CD4-positive, alpha-beta T cell treated with Interleukin-12 subunit alpha and Interleukin-12 subunit beta, for 1 hour (primary cell): ENCODE results near the gene TMEM53.

Experiments
- DNase-seq: peaks from one replicate; pipeline ENCODE4 v3.0.0-alpha.2; 2020

Gene TMEM53

DNA sequence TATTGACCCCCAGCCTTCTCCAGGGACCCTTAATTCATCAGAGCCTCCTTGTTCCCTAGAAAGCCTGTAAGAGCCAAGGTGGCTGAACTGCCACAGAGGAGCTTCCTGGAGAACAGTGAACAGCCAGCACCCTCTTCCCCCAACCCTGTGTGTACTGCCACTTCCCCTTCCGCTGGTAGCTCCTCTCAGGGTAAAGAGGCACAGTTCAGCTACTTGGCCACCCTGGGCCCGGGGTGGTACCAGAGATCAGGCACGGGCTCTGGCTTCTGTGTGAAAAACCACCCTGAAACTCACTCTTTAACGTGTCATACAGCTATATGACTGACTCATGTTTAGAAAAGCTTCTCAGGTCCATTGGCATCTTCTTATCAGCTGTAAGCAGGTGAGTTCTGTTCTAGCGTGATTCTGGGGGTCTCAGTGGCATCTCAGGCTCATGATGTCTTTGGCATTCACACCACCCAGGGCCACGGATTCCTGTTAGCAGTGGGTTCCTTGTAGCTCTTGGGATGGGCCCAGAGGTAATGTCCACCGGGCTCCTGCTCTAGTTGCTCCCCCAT lies 22.6 kb upstream of the TMEM53 start:
- peak; percentile 32 for DNase-seq

DNA sequence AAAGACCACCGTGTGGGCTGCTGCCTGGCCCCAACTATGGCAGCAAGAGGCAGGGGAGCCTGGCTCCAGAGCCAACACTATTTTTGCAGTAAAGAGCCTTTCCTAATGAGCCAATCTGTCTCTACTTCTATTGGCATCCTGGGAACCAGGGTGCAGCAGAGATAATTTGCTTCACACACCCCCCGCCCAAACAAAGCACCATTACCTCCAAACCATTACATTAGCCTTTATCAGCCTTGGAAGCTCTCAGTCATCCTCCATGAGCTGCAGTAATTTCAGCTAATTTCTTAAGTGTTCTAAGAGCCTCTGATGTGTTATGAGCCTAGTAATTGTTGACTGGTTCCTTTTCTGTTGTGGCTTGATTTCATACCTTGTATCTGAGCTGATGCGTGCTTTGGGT lies 21.8 kb upstream of the TMEM53 start:
- DNase-seq: no peak

DNA sequence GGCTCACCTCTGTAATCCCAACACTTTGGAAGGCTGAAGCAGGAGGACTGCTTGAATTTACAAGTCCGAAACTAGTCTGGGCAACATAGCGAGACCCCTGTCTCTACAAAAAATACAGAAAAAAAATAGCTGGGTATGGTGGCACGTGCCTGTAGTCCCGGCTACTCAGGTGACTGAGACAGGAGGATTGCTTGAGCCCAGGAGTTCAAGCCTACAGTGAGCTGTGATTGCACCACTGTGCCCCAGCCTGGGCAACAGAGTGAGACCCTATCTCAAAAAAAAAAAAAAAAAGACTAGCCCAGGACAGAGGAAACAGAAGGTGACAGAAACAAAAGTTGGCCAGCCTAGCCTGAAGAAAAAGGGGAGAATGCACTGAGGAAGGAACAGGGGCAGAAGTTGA lies 21.4 kb upstream of the TMEM53 start:
- no peak for DNase-seq

DNA sequence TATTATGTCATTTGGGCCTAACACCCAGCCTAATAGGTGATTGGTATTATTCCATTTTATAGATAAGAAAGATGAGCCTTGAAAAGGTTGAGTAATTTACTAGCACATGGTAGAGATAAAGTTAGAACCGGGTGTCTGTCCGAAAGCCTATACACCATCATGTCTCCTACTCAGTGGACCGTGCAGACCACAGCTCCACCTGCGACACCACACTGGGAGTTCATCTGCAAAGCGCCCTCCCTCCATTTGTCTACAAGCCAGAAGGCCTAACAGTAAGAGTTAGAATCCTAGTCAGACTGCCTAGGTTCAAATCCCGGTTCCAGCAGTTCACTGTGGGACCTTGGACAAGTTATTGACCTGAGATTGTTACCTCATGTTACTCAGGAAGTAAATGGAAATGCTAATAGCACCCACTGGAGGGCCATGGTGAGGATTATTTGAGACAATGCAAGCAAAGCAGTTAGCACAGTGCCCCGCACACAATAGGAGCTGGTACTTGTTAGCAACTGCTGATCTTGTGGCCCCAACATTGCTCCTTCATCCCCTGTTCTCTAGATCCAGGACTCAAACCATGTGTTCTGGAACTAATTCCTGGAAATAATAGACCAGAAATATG lies 20.7 kb upstream of the TMEM53 start:
- no peak for DNase-seq

DNA sequence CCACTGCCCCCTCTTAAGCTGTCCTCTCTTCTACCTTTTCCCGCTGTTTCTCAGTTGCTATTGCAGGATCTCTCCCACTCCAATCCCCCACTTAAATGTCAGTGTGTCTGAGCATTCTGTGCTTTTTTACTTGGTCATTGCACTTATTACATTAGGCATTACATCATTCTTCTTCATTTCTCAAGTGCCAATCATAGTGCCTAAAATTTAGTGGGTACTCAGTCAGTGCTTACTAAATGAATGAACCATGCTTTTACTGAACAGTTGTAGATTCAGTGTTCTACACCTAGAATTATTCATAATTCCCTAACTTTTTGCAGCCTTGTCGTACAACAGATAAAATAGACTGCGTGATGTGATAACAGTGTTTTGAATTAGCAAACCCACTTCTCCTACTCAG lies 19.6 kb upstream of the TMEM53 start:
- DNase-seq: no peak

DNA sequence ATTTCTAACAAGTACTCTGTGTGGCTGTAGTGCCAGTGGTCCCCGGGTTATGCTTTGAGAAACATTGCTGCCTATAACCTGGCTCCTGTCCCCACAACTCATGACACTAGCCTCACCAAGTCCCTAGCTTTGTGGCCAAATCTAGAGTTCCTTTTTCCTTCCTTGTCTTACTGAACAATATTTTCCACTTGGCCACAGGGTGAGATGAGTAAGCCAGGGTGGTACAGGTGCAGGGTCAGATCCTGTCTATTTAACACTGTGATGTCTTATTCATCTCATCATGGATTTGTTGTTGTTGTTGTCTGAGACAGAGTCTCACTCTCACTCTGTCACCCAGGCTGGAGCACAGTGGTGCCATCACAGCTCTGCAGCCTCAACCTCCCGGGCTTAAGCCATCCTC lies 18.9 kb upstream of the TMEM53 start:
- DNase-seq: no peak

DNA sequence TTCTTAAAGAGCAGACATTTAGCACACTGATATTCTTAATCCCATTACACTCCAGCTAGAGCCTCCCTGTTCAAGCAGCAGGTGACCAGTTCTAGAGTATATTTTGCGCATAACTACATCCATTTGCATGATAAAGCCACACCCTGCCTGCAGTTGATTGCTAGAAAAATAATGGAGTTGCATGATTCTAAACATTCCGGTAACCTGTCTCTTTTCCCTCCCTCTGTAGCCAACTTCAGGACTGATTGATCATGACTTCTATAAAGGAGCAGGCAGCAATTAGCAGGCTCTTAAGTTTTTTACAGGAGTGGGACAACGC lies 15.1 kb upstream of the TMEM53 start:
- DNase-seq: no peak

DNA sequence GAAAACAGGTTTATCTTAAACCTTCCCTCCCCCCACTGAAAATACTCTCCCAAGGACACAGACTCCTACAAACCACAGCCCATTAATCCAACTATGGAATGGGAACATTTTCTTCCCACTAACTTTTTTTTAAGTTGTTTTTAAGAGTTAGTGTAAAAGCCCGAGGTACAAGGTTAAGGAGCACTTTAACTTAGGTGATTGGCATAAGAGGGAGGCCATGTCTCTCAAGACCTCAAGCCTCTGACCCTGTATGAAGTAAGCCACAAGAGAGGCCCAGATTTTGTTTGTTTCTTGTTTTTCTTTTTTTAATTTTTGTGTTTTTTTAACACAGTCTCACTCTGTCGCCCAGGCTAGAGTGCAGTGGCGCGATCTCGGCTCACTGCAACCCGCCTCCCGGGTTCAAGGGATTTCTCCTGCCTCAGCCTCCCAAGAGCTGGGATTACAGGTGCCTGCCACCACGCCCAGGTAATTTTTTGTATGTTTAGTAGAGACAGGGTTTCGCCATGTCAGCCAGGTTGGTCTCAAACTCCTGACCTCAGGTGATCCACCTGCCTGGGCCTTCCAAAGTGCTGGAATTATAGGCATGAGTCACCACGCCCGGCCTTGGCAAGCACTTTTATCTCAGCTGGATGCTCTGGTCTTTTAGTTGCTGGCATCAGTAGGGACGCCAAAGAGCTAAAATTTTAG lies 14.6 kb upstream of the TMEM53 start:
- DNase-seq: no peak

DNA sequence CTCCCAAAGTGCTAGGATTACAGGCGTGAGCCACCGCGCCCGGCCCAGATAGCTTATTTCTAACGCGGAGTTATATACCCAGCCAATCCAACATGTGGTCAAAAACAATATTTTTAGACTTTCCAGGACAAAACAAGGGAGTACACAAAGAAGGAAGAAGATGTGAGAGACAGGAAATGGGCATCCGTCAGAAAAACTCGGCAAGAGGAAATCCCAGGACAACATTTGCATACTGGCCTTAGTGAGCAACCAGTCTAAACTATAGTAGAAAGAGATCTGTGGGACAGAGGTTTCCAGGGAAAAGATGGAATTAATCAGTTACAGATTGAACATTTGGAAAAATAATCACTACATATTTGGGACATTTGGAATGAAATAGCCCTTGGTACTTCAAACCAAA lies 11.6 kb upstream of the TMEM53 start:
- no peak for DNase-seq

DNA sequence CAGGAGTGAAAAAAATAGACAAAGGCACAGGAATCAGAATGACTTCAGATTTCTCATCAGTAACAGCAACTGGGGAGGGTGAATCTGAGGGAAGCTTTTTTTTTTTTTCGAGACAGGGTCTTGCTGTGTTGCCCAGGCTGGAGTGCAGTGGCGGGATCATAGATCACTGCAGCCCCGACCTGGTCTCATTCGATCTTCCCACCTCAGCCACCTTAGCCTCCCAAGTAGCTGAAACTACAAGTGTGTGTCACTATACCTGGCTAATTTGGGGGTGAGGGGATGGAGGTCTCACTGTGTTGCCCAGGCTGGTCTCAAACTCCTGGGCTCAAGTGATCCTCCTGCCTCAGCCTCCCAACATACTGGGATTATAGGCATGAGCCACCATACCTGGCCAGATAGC lies 10.9 kb upstream of the TMEM53 start:
- no peak for DNase-seq

DNA sequence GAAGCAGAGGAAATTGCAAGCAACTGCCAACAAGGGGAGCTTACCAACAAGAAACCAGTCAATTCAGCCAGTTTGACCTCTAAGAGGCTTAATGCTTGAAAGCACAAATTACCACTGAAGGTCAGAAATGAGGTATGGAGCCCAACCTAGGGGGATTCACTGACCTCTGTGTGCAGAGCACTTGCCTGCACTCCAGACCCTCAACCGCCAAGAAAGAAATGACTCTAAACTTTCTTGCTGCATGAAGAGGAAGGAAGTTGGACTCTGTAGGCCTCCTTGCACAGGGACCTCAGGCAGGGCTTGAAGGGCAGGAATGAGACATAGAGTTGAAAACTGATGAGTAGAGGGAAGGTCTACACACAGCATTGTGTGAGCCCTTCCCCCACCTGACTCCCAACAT lies 10.2 kb upstream of the TMEM53 start:
- DNase-seq: no peak

DNA sequence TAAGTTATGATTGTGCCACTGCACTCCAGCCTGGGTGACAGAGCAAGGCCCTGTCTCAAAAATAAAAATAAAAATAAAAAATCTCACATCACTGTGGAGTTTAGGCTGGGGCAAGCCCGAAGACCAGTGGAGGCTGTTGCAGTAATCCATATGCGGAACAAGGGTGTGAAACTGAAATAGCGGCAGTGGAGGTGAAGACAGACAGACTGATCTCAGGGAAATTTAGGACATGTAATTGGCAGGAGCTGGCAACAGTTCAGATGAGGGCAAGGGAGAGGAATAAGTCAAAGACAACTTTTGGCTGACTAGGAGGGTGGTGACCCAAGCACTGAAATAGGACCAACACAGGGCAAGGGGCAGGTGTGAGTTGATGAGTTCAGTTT lies 8.6 kb upstream of the TMEM53 start:
- no peak for DNase-seq

DNA sequence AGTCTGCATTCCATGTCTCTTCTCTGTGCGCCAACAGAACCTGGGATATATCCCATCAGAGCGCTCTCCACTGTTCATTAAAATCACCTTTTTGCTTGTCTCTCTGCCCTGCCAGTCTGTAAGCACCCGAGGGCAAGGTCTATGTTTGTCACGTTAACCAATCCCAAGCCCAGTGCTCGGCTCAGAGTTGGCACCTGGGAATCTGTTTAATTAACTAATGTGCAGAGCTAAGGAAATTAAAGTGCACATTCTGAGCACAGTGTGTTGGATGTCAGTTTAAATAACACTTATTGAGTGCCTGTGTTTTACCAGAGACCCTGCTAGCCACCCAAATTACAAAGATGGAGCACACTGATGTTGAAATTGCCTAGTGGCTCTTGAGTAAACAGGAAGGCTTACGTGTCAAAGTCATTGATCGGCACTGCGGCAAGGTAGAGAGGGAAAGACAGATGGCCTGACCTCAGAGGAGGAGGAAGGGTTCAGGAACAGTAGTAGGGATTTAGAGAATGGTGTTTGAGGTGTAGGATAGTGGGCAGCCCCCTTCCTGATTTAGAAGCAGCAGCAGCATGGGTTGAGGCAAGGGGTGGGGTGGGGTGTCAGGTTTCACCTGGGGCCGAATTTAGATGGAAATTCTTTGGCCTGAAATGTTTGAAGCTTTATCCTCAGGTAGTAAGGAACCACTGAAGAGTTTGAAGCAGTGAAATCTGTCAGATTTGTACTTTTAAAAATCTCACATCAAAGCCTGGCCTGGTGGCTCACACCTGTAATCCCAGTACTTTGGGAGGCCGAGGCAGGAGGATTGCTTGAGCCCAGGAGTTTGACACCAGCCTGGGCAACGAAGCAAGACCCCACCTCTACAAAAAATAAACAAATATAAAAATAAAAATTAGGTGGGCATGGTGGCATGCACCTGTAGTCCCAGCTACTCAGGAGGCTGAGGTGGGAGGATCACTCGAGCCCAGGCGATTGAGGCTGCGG lies 7.9 kb upstream of the TMEM53 start:
- no peak for DNase-seq

DNA sequence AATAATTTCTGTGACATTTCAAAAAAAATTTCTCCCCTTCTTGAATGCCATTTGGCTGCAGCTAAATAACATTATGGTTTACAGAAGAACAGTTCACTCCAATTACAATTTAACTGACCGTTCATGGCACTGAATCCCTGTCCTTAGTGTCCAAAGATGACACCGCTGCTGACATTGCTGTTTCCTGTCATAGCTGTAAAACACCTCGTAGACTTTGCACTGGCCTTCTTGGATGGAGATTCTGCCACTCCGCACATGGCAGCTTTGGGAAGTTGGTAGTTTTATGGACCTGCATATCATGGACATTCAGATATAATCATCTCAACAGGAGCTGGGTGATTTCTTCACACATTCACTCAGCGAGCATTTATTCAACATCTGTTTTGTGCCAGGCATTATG lies 5.2 kb upstream of the TMEM53 start:
- no peak for DNase-seq

DNA sequence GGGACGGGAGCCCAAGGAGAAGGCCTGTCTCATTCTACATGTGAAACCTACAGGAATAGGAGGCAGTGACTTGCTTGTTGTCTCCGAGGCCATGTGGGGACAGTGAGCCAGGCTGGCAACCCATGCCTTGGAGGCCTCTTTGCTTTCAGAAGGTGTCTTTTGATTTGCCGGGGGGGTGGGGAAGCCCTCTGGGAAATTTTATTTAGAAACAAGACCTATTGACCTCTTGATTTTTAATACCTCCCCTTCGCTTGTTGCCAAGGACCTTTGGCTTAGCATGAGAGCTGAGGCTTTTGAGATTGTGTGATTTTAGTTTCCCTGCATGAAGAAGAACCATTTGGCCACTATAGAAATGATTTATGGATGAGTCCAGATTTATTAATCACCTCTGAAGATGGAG lies 4.3 kb upstream of the TMEM53 start:
- DNase-seq: no peak

DNA sequence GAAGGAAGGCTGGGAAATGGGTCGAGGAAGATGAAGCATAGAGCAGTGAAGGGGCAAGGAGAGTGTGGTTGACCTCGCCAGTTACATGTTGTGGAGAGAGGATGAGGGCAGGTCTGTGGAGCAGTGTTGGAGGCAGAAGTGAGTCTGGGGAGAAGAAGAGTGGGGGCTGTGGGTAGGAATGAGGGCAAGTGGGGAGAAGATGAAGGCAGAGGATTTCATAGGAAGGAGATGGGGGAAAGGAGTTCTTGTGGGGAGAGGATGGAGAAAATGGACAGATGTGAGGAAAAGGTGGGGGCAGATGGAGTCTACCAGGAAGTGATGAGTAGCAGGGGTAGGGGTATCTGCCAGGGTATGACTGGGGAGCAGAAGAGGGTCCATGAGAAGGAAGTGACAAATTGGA lies 3.8 kb upstream of the TMEM53 start:
- DNase-seq: no peak

DNA sequence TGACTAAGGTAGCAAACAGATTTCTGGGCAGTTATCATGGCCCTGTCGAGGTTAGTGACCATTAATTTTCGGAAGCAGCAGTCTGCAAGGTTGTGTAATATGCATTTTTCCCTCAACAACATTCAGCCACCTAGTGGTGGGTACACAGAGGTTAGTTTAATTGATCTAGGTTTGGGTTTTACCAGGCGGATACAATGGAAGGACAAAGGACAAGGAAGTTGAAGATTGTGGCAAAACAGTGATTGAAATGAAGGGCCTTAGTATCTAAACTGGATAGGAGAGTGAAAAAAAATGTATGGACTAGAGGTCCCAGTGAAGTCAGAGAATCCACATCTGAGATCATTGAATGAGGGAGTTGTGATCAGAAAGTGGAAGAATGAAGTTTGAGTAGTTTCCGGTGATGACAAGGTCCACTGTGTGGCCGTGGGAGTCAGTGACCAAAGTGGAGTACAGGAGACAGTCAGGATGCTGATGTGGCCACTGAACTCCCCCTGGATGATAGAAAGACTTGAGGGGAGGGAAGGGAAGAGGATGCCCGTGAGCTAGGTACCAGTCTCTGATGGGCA lies 3.0 kb upstream of the TMEM53 start:
- peak; percentile 41 for DNase-seq

DNA sequence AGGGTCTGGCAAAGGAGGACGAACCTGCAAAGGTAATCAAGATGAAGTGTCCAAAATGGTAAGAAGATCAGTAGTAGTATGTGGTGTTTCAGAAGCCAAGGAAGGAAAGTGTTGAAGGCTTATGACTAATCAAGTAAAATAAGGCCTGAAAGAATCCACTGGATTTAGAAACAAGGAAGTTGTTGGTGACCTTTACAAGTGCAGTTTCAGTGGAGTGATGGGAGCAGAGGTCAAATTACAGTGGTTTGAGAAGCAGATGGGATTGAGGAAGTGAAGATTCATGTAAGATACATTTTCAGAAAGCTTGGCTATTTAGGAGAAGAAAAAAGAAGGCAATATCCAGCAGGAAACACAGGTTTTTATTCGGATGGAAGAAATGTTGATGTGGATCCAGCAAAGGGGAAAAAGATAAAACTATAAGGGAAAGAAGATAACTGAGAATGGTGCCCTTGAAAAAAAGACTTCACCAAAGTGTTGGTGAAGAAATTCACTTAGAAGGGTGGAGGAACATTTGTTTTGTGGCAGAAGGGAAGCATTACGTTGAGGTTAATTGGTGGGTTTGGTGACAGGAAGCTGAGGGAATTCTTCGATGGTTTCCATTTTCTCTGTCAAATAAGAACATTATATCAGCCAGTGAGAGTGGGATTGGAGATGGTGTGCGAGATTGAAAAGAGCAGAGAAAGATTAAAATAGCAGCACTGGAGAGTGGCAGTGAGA lies 2.4 kb upstream of the TMEM53 start:
- no peak for DNase-seq

DNA sequence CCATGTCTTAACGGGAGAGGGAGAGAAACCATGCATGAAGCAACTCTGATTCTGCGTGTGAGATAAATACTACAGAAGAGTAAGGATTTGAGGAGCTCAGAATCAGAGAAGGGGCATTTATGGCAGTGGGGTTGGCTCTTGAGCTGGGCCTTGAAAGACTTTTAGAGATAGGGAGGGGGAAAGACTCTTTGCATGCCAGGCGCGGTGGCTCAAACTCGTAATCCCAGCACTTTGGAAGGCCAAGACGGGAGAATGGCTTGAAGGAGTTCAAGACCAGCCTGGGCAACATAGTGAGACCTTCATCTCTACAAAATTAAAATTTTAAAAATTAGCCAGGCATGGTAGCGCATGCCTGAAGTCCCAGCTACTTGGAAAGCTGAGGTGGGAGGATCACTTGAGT lies 905 bp upstream of the TMEM53 start:
- DNase-seq: no peak

DNA sequence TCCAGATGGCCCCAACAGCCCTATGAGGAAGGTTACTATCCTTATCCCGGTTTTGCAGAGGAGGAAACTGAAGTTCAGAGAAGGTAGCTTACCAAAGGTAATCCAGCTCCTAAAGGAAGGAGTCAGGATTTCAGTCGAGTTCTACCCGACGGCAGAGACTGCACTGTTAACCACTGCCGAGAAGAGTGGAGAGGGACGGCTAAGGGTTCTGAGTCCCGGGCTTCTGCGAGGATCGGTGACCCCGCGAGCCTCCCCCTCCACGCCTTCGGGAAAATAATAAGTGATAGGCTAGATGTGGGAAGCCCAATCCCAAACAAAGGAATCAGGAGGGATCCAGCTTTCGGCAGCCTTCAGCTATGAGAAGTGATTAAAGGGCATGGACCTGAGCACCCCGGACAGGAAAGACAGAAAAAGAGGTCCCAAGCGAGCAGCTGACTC lies 587 bp downstream of the TMEM53 start:
- no peak for DNase-seq

DNA sequence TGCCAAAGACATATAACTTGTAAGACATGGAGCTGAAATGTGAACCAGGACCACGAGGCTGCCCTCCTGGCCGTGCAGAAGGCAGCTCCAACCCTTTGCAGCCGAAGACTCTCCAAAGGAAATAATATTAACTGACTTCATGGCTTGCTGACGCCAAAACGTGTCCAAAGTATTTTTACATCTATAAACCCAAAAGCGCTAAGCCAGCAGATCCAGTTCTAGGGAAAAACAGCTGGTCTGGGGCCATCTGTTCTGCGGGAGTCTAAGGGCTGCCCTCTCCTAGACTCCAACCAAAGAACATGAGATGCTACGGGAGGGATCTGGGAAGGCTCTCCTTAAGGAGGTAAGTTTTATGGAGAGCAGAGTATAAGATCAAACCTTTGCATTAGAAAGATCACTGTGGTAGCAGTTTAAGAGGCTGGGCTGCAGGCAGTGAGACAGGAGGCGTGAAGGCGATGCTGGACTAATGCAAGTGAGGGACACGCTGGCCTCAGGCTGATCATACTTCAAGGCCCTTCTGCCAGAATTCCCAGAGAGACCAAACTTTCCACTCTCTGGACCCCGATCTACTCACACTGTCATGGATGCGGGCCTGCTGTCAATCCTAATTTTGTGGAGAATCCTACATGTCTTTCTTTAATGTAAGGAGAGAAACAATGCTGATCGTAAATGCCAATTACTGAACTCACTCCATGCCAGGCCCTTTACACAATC lies 1.2 kb downstream of the TMEM53 start:
- DNase-seq: no peak
